Muscle layer of duodenum (tissue), 2 donors: ENCODE measurements around the gene CEMIP2.

Experiments used
- H3K27ac ChIP-seq: one replicate; pipeline ENCODE4 v1.7.0; 2013; ENCODE audit warnings: mild to moderate bottlenecking, low read length
- H3K27me3 ChIP-seq: one replicate; pipeline ENCODE4 v1.7.0; 2013; ENCODE audit warnings: low read depth, mild to moderate bottlenecking, control low read depth, low read length
- H3K36me3 ChIP-seq, 2 donors: one replicate each; pipeline ENCODE4 v1.7.0; 2013; ENCODE audit warnings: low read length in 2 of 2, control low read depth in 1 of 2, mild to moderate bottlenecking in 1 of 2; ENCODE audit not compliant: insufficient read depth in 2 of 2, control insufficient read depth in 1 of 2
- H3K4me1 ChIP-seq, 2 donors: one replicate each; pipeline ENCODE4 v1.7.0; 2013; ENCODE audit warnings: low read length in 2 of 2, mild to moderate bottlenecking in 2 of 2, control low read depth in 1 of 2, moderate library complexity in 1 of 2; ENCODE audit not compliant: insufficient read depth in 2 of 2, control insufficient read depth in 1 of 2
- H3K4me3 ChIP-seq, 2 donors: one replicate each; pipeline ENCODE4 v1.7.0; 2013; ENCODE audit warnings: low read length in 2 of 2, low read depth in 1 of 2, mild to moderate bottlenecking in 1 of 2
- H3K9me3 ChIP-seq, 2 donors: one replicate each; pipeline ENCODE4 v1.7.0; 2013; ENCODE audit warnings: low read length in 2 of 2, control low read depth in 1 of 2, mild to moderate bottlenecking in 1 of 2; ENCODE audit not compliant: control insufficient read depth in 1 of 2
- donor health status: healthy.

Gene CEMIP2

GRCh38 chr9:71685394-71685793 lies 82.9 kb downstream of the CEMIP2 start:
- Histone ChIP-seq H3K9me3 (no peaks in the 10 kb centered on the region), H3K4me1 (peaks cover 10 to 14% of the 10 kb centered on the region in 2 donors), H3K4me3 (no peak overlapping the region), H3K27me3 (no peaks in the 10 kb centered on the region), H3K27ac (no peak overlapping the region), H3K36me3 (peaks cover 22 to 23% of the 10 kb centered on the region in 2 donors)

GRCh38 chr9:71684566-71684965 lies 83.7 kb downstream of the CEMIP2 start:
- Histone ChIP-seq H3K27ac (peak overlapping the region; percentile 19), H3K36me3 (peaks cover 15 to 17% of the 10 kb centered on the region in 2 donors), H3K4me3 (no peak overlapping the region), H3K4me1 (peaks cover 10 to 14% of the 10 kb centered on the region in 2 donors), H3K27me3 (no peaks in the 10 kb centered on the region), H3K9me3 (no peaks in the 10 kb centered on the region)

DNA sequence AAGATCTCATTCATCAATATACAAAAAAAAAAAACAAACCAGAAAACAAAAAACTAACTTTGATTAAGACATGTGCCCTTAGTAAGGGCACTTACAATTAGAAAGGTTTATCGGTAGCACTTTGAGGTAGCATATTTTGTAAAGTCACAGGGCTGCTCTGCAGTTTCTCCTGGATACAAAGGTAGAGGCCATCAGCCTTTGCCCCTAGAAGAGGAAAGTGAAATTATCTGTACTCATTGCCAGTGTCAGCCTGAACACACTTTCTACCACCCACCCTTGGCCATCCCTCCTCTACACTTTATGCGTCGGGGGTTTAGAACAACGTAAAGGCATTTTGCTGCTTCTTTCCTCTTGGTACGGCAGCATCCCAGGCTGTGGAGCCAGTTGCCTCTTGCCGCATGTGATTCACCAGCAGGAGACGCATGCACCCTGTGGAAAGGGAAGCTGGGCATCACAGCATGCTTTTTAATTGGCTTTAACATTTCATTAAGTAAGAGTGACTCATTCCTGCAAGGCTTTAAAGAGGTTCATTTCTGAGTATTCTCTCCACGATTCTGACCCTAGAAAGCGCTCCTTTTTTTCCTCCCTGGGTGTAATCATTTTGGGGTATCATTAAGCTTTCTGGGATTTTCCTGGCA lies 84.6 kb downstream of the CEMIP2 start:
- Histone ChIP-seq H3K4me1 (peaks cover 10 to 14% of the 10 kb centered on the region in 2 donors), H3K9me3 (no peaks in the 10 kb centered on the region), H3K27ac (no peak overlapping the region), H3K36me3 (peaks cover 7 to 9% of the 10 kb centered on the region in 2 donors), H3K4me3 (no peak overlapping the region), H3K27me3 (no peaks in the 10 kb centered on the region)

DNA sequence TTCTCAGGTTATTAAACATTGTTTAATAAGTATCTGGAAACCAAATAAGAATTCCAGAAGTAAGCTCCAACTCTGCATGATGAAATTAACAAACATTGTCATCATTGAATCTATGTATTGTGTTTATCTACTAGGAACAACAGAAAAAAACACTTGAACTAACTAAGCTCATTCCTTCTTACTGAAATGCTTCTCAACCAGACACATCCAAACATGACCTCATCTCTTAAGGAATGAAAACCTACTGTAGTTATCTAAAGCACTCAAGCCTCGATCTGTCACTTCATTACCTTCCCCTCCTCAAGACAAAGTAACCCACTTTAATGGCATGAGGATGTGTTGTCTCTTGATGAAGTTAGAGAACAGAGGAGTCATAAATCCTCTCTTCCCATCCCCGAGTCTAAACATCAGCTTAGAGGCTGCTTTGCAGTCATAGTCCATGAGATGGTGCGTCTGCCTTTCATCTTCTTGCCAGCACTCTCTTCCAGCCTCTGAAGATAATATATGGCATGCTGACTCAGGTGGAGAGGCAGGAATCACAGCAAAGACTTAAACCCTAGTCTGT lies 86.5 kb downstream of the CEMIP2 start:
- Histone ChIP-seq H3K4me3 (no peak overlapping the region), H3K27me3 (no peaks in the 10 kb centered on the region), H3K4me1 (peaks cover 14 to 15% of the 10 kb centered on the region in 2 donors), H3K36me3 (peaks cover 4 to 9% of the 10 kb centered on the region in 2 donors), H3K9me3 (no peaks in the 10 kb centered on the region), H3K27ac (peak overlapping the region; percentile 34)

DNA sequence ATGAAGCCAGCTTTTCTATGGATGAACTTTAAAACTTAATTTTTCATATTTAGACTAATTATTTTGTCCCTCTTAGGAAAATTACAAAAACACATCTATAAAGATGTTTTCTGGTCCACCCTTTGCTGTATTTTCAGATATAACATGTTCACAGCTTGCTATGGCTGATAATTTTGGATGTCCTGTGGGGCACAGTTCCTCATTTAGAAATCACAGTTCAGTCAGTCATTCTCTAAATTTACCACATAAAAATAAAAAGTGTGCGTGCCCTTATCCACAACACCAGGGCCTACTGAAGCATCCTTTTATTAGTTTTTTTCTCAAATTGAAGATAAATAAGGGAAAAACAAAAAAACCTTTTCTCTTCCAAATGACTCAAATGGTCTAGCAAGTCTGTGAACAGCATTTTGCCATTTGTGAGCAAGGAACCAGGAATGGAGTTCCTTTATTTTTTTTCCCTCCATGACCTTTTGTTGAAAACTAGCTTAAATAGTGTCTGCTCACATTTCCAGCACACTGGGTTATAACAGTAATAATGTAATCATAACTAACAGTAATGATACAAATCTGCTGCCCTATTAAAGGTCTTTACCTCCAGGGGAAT lies 87.1 kb downstream of the CEMIP2 start:
- H3K36me3 ChIP-seq = peaks cover 4 to 9% of the 10 kb centered on the region in 2 donors
- H3K9me3 ChIP-seq = no peaks in the 10 kb centered on the region
- peak overlapping the region; percentile 34 for H3K27ac ChIP-seq
- no peak overlapping the region for H3K4me3 ChIP-seq
- H3K27me3 ChIP-seq = no peaks in the 10 kb centered on the region
- H3K4me1 ChIP-seq = peaks cover 14 to 15% of the 10 kb centered on the region in 2 donors

- H3K9me3 ChIP-seq = no peaks in the 10 kb centered on the region
- H3K4me1 ChIP-seq = peaks cover 14 to 15% of the 10 kb centered on the region in 2 donors
- no peak overlapping the region for H3K4me3 ChIP-seq
- peak overlapping the region; percentile 34 for H3K27ac ChIP-seq
- no peaks in the 10 kb centered on the region for H3K27me3 ChIP-seq
- H3K36me3 ChIP-seq = peaks cover 4 to 9% of the 10 kb centered on the region in 2 donors
These were observed 87.9 kb downstream of the CEMIP2 start for GRCh38 chr9:71680189-71680980.

DNA sequence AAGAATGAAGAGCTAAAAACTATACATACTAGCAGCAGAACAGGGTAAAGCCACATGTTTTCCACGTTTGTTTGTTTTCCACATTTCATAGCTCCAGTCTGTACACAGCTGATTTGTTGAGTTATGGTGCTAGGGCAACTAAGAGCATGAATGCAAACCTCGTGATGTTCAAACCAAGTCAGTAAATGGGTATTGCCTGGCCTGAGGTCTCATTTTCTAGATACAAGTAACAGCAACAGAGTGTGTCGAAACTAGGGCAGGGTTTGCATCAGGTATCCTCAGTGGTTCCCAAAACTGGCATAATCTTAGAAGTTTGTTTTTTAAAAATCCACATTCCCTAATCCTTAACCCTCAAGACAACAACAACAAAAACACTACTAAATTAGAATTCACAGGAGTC lies 89.3 kb downstream of the CEMIP2 start:
- peaks cover 14 to 15% of the 10 kb centered on the region in 2 donors for H3K4me1 ChIP-seq
- no peak overlapping the region for H3K27ac ChIP-seq
- H3K4me3 ChIP-seq = no peak overlapping the region
- no peaks in the 10 kb centered on the region for H3K9me3 ChIP-seq
- H3K36me3 ChIP-seq = peaks cover 0 to 9% of the 10 kb centered on the region in 2 donors
- H3K27me3 ChIP-seq = no peaks in the 10 kb centered on the region

DNA sequence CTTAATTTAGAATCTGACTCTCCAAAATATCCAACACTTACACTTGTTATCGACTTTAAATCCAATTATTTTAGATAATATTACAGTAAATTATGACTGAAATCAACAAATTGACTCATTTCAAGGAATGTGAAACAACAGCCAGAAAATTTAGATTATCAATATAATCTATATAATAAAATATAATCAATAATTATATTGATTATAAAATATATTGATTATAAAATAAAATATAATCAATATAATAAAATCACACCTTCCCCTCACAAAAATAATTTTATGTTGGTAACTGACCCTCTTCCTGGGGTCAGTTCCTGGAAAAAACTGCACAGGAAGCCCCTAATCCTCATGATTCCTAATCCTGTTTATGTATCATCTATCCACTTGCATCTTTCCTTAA lies 91.1 kb downstream of the CEMIP2 start:
- H3K36me3 ChIP-seq = peaks cover 0 to 9% of the 10 kb centered on the region in 2 donors
- no peaks in the 10 kb centered on the region for H3K9me3 ChIP-seq
- H3K4me1 ChIP-seq = peaks cover 12 to 15% of the 10 kb centered on the region in 2 donors
- no peak overlapping the region for H3K4me3 ChIP-seq
- H3K27ac ChIP-seq = peak overlapping the region; percentile 3
- no peaks in the 10 kb centered on the region for H3K27me3 ChIP-seq

DNA sequence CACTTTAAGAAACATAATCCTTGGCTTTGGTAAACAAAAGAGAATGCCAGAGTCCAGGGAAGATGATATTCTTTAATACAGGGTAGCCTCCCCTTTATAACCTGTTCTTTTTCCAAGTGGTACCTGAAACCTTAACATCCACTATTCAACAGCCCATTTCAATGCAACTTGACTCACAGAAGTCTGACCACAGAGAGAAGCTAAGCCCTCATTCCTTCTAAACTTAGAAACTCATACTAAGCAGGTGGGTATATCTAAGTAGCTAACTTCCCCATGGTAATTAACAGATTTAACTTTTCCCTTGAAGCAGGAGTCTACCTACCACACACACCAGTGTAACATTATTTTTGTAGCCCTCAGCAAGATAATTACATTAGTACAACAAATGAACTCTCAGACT lies 91.9 kb downstream of the CEMIP2 start:
- H3K4me1 ChIP-seq = peaks cover 7 to 11% of the 10 kb centered on the region in 2 donors
- H3K27me3 ChIP-seq = no peaks in the 10 kb centered on the region
- no peak overlapping the region for H3K4me3 ChIP-seq
- H3K27ac ChIP-seq = no peak overlapping the region
- peaks cover 0 to 6% of the 10 kb centered on the region in 2 donors for H3K36me3 ChIP-seq
- no peaks in the 10 kb centered on the region for H3K9me3 ChIP-seq

- H3K27me3 ChIP-seq = no peaks in the 10 kb centered on the region
- no peak overlapping the region for H3K4me3 ChIP-seq
- no peak overlapping the region for H3K27ac ChIP-seq
- H3K36me3 ChIP-seq = no peaks in the 10 kb centered on the region
- H3K4me1 ChIP-seq = peaks cover 4 to 5% of the 10 kb centered on the region in 2 donors
- H3K9me3 ChIP-seq = no peaks in the 10 kb centered on the region
These were observed 92.5 kb downstream of the CEMIP2 start for GRCh38 chr9:71675857-71676165.

DNA sequence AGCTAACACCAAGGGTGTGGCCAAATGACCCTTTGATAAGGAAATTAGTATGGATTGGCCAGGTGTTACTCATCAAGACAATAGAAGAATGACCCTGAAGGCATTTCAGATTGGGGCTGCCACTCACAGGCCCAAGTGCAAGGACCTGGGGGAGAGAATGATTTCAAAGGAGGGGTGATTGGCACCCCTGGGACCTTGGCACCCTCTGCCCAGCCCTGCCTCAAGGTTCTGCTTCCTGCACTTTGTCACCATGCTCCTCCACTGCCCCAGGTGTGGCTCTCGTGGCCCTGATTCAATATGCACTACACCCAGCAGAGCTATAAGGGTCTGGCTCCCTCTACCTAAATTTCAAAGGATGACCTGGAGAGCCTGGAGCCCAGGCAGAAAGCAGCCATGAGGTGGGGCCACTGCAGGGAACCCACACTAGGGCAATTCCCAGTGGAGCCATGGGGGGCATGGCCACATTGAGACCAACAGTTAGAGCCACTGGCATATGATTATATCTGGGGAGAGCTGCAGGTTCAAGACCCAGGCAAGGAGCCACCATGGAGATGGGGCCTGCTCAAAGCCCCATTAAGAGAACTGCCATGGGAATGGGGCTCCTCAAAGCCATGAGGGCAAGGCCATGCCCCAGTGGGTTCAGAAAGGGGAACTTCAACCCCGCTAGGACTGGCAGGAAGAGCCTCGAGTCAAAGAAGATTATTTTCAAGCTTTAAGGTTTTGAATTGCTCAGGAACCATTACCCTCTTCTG lies 93.0 kb downstream of the CEMIP2 start:
- Histone ChIP-seq H3K27me3 (no peaks in the 10 kb centered on the region), H3K9me3 (no peaks in the 10 kb centered on the region), H3K4me3 (no peak overlapping the region), H3K36me3 (no peaks in the 10 kb centered on the region), H3K27ac (no peak overlapping the region), H3K4me1 (peaks cover 0 to 5% of the 10 kb centered on the region in 2 donors)
